HepG2 (cell line): Measurements from ENCODE around the gene TAB3. TPM values are rescaled to one million over a fixed set of nuclear protein-coding genes. Genes with fewer than 3 reads are reported as not detected.

Experiments used
- CBX2 ChIP-seq, 2 experiments: fragments of 200-600 bp in 1 of 2; sonication (generic); formaldehyde crosslinking in 1 of 2; IDR thresholded peaks; 2 replicates each; pipeline versions ENCODE4 v1.7.0 to v1.8.1; 2018 to 2022; ENCODE audit warnings: low read depth in 2 of 2, low read length in 1 of 2, mild to moderate bottlenecking in 1 of 2, missing genetic modification reagents in 1 of 2
- CEBPG ChIP-seq: IDR thresholded peaks from 2 replicates; pipeline ENCODE4 v1.6.1; 2016
- GATAD1 ChIP-seq: IDR thresholded peaks from 2 replicates; pipeline ENCODE4 v1.6.1; 2016; ENCODE audit warnings: missing genetic modification reagents, missing compliant biosample characterization
- KLF12 ChIP-seq: sonication (generic); formaldehyde crosslinking; IDR thresholded peaks from 2 replicates; pipeline ENCODE4 v1.4.0; 2020; ENCODE audit warnings: missing genetic modification reagents, borderline replicate concordance
- NFATC3 ChIP-seq: sonication (generic); formaldehyde crosslinking; IDR thresholded peaks from 2 replicates; pipeline ENCODE4 v1.5.1; 2020; ENCODE audit warnings: mild to moderate bottlenecking, missing genetic modification reagents
- NFIC ChIP-seq: IDR thresholded peaks from 2 replicates; pipeline ENCODE4 v1.6.1; 2012; ENCODE audit warnings: mild to moderate bottlenecking, low read length, inconsistent platforms
- NFYB ChIP-seq: sonication (generic); formaldehyde crosslinking; IDR thresholded peaks from 2 replicates; pipeline ENCODE4 v1.4.0; 2020; ENCODE audit warnings: missing genetic modification reagents
- PHF20 ChIP-seq: sonication (generic); formaldehyde crosslinking; IDR thresholded peaks from 2 replicates; pipeline ENCODE4 v1.5.0; 2020; ENCODE audit warnings: mild to moderate bottlenecking, missing genetic modification reagents
- ZC3H4 ChIP-seq: sonication (generic); formaldehyde crosslinking; IDR thresholded peaks from 2 replicates; pipeline ENCODE4 v1.4.0; 2020; ENCODE audit warnings: missing genetic modification reagents, borderline replicate concordance
- ZFP36L1 ChIP-seq: sonication (generic); formaldehyde crosslinking; IDR thresholded peaks from 2 replicates; pipeline ENCODE4 v1.8.0; 2022; ENCODE audit warnings: mild to moderate bottlenecking, missing genetic modification reagents, moderate library complexity
- ZNF446 ChIP-seq: sonication (generic); formaldehyde crosslinking; IDR thresholded peaks from 2 replicates; pipeline ENCODE4 v1.5.0; 2020; ENCODE audit warnings: mild to moderate bottlenecking, missing genetic modification reagents
- ZNF549 ChIP-seq: sonication (generic); formaldehyde crosslinking; IDR thresholded peaks from 2 replicates; pipeline ENCODE4 v1.5.0; 2020; ENCODE audit warnings: missing genetic modification reagents
- ZNF570 ChIP-seq: sonication (generic); formaldehyde crosslinking; IDR thresholded peaks from 2 replicates; pipeline ENCODE4 v1.4.0; 2020; ENCODE audit warnings: mild to moderate bottlenecking, missing genetic modification reagents, borderline replicate concordance
- polyA plus RNA-seq, 8 experiments: library from polyadenylated mRNA; depleted of rRNA in 3 of 8; stranded (reverse) in 7 of 8; unstranded in 1 of 8; fragments of >200 nt; fragmentation: Illumina TruSeq in 4 of 8; extraction: Trizol in 4 of 8; gene quantifications; 2 replicates each; pipeline versions ENCODE4 v1.2.1 to v1.2.3, GENCODE V29; 2011 to 2016; ENCODE audit warnings: low read depth in 4 of 8, missing spikeins in 1 of 8, mixed read lengths in 1 of 8; ENCODE audit not compliant: insufficient read depth in 1 of 8
- total RNA-seq, 5 experiments: library from RNA; depleted of rRNA; stranded (reverse); fragments of >200 nt; fragmentation: Illumina TruSeq; extraction: Trizol; gene quantifications; 2 replicates each; pipeline ENCODE4 v1.2.3, GENCODE V29; 2016; ENCODE audit warnings: low read depth in 1 of 5
- TF ChIP-seq, protein P1 (sequence below): sonication (generic); formaldehyde crosslinking; IDR thresholded peaks from 2 replicates; pipeline ENCODE4 v1.5.1; 2020; ENCODE audit warnings: missing genetic modification reagents, mild to moderate bottlenecking, borderline replicate concordance
- TF ChIP-seq, protein P2 (sequence below): fragments of 450-650 bp; IDR thresholded peaks from 2 replicates; pipeline ENCODE4 v1.6.1; 2017
- TF ChIP-seq, protein P3 (sequence below): sonication (generic); formaldehyde crosslinking; IDR thresholded peaks from 2 replicates; pipeline ENCODE4 v1.5.0; 2020; ENCODE audit warnings: missing genetic modification reagents
- TF ChIP-seq, protein P4 (sequence below): sonication (generic); formaldehyde crosslinking; IDR thresholded peaks from 2 replicates; pipeline ENCODE4 v1.4.0; 2020; ENCODE audit warnings: missing genetic modification reagents
- TF ChIP-seq, protein P5 (sequence below): sonication (generic); formaldehyde crosslinking; IDR thresholded peaks from 2 replicates; pipeline ENCODE4 v1.8.0; 2022; ENCODE audit warnings: low read depth, missing genetic modification reagents
- TF ChIP-seq, protein P6 (sequence below): sonication (generic); formaldehyde crosslinking; IDR thresholded peaks from 2 replicates; pipeline ENCODE4 v1.4.0; 2020; ENCODE audit warnings: missing genetic modification reagents, borderline replicate concordance

TAB3 gene
- total and polyA plus RNA-seq, 2 of the 13 experiments (the other 11 are each of a cell fraction or from before 2014, with no cell fraction given), result 27.2 to 59.8 TPM

DNA sequence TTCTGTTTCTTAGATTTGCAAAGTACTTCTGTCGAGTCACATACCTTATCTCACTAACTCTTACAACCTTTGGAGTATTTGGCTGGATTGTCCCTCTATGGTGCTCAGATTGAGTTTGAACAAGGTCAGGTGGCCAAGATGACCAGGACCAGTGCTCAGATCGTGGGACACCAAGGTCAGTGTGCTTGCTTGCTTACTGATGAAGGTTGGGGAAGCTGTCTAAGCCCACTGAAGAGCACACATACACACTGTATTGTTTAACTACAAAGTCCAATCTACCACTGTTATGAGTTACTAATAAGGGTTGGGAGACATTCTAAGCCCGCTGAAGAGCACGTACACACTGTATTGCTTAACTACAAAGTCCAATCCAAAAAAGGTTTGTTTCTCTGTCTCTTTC is 53.7 kb downstream of the TAB3 start (continued):
- TF ChIP-seq, protein P1, sequence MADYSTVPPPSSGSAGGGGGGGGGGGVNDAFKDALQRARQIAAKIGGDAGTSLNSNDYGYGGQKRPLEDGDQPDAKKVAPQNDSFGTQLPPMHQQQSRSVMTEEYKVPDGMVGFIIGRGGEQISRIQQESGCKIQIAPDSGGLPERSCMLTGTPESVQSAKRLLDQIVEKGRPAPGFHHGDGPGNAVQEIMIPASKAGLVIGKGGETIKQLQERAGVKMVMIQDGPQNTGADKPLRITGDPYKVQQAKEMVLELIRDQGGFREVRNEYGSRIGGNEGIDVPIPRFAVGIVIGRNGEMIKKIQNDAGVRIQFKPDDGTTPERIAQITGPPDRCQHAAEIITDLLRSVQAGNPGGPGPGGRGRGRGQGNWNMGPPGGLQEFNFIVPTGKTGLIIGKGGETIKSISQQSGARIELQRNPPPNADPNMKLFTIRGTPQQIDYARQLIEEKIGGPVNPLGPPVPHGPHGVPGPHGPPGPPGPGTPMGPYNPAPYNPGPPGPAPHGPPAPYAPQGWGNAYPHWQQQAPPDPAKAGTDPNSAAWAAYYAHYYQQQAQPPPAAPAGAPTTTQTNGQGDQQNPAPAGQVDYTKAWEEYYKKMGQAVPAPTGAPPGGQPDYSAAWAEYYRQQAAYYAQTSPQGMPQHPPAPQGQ, result no peak
- TF ChIP-seq PHF20 (CRISPR knock-in tag) (no peak), ZNF549 (CRISPR knock-in tag) (no peak), NFIC (peak; percentile 62; the same call in 1 of the 2 replicates), ZNF570 (CRISPR knock-in tag) (no peak), KLF12 (CRISPR knock-in tag) (no peak), ZFP36L1 (no peak), CEBPG (CRISPR knock-in tag) (peak; percentile 87), GATAD1 (CRISPR knock-in tag) (0 out of 2 replicates have a peak, but pooled peaks have one; percentile 26), CBX2 (IDR thresholded peaks at IDR 0.05; ENCODE audit: low read depth, low read length) (no peak), CBX2 (CRISPR knock-in tag; IDR thresholded peaks at IDR 0.05; ENCODE audit: low read depth) (no peak), NFATC3 (CRISPR knock-in tag) (no peak), ZNF446 (CRISPR knock-in tag) (no peak), ZC3H4 (CRISPR knock-in tag) (no peak), NFYB (no peak)
- TF ChIP-seq, protein P2, sequence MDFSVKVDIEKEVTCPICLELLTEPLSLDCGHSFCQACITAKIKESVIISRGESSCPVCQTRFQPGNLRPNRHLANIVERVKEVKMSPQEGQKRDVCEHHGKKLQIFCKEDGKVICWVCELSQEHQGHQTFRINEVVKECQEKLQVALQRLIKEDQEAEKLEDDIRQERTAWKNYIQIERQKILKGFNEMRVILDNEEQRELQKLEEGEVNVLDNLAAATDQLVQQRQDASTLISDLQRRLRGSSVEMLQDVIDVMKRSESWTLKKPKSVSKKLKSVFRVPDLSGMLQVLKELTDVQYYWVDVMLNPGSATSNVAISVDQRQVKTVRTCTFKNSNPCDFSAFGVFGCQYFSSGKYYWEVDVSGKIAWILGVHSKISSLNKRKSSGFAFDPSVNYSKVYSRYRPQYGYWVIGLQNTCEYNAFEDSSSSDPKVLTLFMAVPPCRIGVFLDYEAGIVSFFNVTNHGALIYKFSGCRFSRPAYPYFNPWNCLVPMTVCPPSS, result no peak
- TF ChIP-seq, protein P3, sequence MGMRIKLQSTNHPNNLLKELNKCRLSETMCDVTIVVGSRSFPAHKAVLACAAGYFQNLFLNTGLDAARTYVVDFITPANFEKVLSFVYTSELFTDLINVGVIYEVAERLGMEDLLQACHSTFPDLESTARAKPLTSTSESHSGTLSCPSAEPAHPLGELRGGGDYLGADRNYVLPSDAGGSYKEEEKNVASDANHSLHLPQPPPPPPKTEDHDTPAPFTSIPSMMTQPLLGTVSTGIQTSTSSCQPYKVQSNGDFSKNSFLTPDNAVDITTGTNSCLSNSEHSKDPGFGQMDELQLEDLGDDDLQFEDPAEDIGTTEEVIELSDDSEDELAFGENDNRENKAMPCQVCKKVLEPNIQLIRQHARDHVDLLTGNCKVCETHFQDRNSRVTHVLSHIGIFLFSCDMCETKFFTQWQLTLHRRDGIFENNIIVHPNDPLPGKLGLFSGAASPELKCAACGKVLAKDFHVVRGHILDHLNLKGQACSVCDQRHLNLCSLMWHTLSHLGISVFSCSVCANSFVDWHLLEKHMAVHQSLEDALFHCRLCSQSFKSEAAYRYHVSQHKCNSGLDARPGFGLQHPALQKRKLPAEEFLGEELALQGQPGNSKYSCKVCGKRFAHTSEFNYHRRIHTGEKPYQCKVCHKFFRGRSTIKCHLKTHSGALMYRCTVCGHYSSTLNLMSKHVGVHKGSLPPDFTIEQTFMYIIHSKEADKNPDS (CRISPR knock-in tag), result peak; percentile 55; the same call in 1 of the 2 replicates
- TF ChIP-seq, protein P4, sequence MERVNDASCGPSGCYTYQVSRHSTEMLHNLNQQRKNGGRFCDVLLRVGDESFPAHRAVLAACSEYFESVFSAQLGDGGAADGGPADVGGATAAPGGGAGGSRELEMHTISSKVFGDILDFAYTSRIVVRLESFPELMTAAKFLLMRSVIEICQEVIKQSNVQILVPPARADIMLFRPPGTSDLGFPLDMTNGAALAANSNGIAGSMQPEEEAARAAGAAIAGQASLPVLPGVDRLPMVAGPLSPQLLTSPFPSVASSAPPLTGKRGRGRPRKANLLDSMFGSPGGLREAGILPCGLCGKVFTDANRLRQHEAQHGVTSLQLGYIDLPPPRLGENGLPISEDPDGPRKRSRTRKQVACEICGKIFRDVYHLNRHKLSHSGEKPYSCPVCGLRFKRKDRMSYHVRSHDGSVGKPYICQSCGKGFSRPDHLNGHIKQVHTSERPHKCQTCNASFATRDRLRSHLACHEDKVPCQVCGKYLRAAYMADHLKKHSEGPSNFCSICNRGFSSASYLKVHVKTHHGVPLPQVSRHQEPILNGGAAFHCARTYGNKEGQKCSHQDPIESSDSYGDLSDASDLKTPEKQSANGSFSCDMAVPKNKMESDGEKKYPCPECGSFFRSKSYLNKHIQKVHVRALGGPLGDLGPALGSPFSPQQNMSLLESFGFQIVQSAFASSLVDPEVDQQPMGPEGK (CRISPR knock-in tag), result peak; percentile 42
- TF ChIP-seq, protein P5, sequence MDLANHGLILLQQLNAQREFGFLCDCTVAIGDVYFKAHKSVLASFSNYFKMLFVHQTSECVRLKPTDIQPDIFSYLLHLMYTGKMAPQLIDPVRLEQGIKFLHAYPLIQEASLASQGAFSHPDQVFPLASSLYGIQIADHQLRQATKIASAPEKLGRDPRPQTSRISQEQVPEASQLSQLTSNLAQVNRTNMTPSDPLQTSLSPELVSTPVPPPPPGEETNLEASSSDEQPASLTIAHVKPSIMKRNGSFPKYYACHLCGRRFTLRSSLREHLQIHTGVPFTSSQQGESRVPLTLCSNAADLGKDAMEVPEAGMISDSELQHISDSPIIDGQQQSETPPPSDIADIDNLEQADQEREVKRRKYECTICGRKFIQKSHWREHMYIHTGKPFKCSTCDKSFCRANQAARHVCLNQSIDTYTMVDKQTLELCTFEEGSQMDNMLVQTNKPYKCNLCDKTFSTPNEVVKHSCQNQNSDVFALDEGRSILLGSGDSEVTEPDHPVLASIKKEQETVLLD (CRISPR knock-in tag), result no peak
- TF ChIP-seq, protein P6, sequence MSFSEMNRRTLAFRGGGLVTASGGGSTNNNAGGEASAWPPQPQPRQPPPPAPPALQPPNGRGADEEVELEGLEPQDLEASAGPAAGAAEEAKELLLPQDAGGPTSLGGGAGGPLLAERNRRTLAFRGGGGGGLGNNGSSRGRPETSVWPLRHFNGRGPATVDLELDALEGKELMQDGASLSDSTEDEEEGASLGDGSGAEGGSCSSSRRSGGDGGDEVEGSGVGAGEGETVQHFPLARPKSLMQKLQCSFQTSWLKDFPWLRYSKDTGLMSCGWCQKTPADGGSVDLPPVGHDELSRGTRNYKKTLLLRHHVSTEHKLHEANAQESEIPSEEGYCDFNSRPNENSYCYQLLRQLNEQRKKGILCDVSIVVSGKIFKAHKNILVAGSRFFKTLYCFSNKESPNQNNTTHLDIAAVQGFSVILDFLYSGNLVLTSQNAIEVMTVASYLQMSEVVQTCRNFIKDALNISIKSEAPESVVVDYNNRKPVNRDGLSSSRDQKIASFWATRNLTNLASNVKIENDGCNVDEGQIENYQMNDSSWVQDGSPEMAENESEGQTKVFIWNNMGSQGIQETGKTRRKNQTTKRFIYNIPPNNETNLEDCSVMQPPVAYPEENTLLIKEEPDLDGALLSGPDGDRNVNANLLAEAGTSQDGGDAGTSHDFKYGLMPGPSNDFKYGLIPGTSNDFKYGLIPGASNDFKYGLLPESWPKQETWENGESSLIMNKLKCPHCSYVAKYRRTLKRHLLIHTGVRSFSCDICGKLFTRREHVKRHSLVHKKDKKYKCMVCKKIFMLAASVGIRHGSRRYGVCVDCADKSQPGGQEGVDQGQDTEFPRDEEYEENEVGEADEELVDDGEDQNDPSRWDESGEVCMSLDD (CRISPR knock-in tag), result no peak
